Gastroesophageal sphincter (tissue), 4 donors: ENCODE results near the gene TMEM164. TPM values are rescaled to one million over a fixed set of nuclear protein-coding genes. Genes with fewer than 3 reads are reported as not detected.

Experiments
- ATAC-seq: fragments of 150-250 bp; one replicate; pipeline ENCODE4 v1.9.1; 2016; ENCODE audit warnings: mild to moderate bottlenecking, moderate library complexity
- H3K27ac ChIP-seq, 4 donors: fragments of 200-600 bp; sonication (generic) in 3 of 4; 1 replicate in 3 of 4; 2 replicates in 1 of 4; pipeline ENCODE4 v1.5.1; 2016 to 2019
- H3K27me3 ChIP-seq: fragments of 200-600 bp; sonication (generic); one replicate; pipeline ENCODE4 v1.5.1; 2019
- H3K36me3 ChIP-seq, 2 donors: fragments of 200-600 bp; sonication (generic); one replicate each; pipeline ENCODE4 v1.5.1; 2019; ENCODE audit warnings: control low read depth in 1 of 2
- H3K4me1 ChIP-seq, 3 donors: fragments of 200-600 bp; sonication (generic); 1 replicate in 2 of 3; 2 replicates in 1 of 3; pipeline ENCODE4 v1.5.1; 2016 to 2019; ENCODE audit warnings: control low read depth in 2 of 3
- H3K4me3 ChIP-seq, 2 donors: fragments of 200-600 bp; sonication (generic); one replicate each; pipeline ENCODE4 v1.5.1; 2019; ENCODE audit warnings: mild to moderate bottlenecking in 1 of 2, moderate library complexity in 1 of 2
- H3K9me3 ChIP-seq, 3 donors: fragments of 200-600 bp; sonication (generic); one replicate each; pipeline ENCODE4 v1.5.1; 2017 to 2019; ENCODE audit warnings: control low read depth in 2 of 3
- EP300 ChIP-seq: sonication (generic); formaldehyde crosslinking; IDR thresholded peaks from one replicate; pipeline ENCODE4 v1.6.1; 2017; ENCODE audit warnings: antibody characterized with exemption, mild to moderate bottlenecking
- POLR2A ChIP-seq, 2 donors: fragments of 450-650 bp; IDR thresholded peaks; one replicate each; pipeline ENCODE4 v1.6.1; 2017; ENCODE audit warnings: antibody characterized with exemption in 2 of 2, mild to moderate bottlenecking in 2 of 2, moderate library complexity in 1 of 2
- POLR2AphosphoS5 ChIP-seq: sonication (generic); formaldehyde crosslinking; IDR thresholded peaks from one replicate; pipeline ENCODE4 v1.6.1; 2017; ENCODE audit warnings: antibody characterized with exemption
- WGBS, 2 donors: methylation state at CpG; one replicate each; pipeline ENCODE4 v1.1.5; 2018; ENCODE audit warnings: low coverage in 1 of 2; 5-methylcytosine and 5-hydroxymethylcytosine counted together
- total RNA-seq, 4 donors: library from RNA; depleted of rRNA; stranded (reverse); fragments of >200 nt; gene quantifications; one replicate each; pipeline ENCODE4 v1.1.0, GENCODE V29; 2016
- TF ChIP-seq, protein P1 (sequence below), 4 experiments: fragments of 200-600 bp in 2 of 4; fragments of 450-650 bp in 2 of 4; sonication (generic) in 1 of 4; IDR thresholded peaks; one replicate each; pipeline ENCODE4 v1.5.1; 2017 to 2019; ENCODE audit warnings: antibody characterized with exemption in 4 of 4, mild to moderate bottlenecking in 2 of 4, moderate library complexity in 2 of 4

Gene TMEM164
- total RNA-seq, 4 donors from 2014 or later: 7.8 to 12.9 (median 11.7) TPM

DNA sequence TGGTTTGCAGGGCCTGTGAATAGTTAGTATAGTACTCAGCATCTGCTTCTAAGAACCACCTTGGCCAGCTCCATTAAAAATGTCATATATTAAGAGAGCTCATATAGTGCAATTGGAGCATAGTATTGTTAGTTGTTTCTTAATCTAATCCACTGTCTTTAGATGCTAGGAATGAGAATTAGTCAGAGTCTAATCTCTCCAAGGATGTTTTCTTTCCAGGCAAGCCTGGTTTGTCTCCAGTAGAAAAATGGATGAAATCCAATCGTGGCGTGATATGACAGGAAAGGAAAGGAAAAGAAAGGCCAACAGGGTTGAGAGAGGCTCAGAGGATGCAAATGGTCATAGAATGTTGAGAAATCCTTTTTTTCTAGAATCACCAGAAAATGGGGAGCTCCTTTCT, 15.0 kb upstream of the TMEM164 start:
- Histone ChIP-seq H3K27me3 (no peaks in the 10 kb centered on the region), H3K27ac (no peak overlapping the region), H3K4me1 (no peaks in the 10 kb centered on the region), H3K4me3 (no peak overlapping the region), H3K36me3 (no peaks in the 10 kb centered on the region), H3K9me3 (no peaks in the 10 kb centered on the region)
- TF ChIP-seq, protein P1, sequence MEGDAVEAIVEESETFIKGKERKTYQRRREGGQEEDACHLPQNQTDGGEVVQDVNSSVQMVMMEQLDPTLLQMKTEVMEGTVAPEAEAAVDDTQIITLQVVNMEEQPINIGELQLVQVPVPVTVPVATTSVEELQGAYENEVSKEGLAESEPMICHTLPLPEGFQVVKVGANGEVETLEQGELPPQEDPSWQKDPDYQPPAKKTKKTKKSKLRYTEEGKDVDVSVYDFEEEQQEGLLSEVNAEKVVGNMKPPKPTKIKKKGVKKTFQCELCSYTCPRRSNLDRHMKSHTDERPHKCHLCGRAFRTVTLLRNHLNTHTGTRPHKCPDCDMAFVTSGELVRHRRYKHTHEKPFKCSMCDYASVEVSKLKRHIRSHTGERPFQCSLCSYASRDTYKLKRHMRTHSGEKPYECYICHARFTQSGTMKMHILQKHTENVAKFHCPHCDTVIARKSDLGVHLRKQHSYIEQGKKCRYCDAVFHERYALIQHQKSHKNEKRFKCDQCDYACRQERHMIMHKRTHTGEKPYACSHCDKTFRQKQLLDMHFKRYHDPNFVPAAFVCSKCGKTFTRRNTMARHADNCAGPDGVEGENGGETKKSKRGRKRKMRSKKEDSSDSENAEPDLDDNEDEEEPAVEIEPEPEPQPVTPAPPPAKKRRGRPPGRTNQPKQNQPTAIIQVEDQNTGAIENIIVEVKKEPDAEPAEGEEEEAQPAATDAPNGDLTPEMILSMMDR (IDR thresholded peaks at IDR 0.05): no peak
- TF ChIP-seq POLR2AphosphoS5: no peak
- TF ChIP-seq POLR2A (IDR thresholded peaks at IDR 0.05): no peak
- no peak for TF ChIP-seq EP300
- no peak for ATAC-seq
- WGBS, 2 donors: 69% methylated on average over 2 of the region's 2 CpGs; no CpG with 5 or more reads in 1 of the 2 donors

DNA sequence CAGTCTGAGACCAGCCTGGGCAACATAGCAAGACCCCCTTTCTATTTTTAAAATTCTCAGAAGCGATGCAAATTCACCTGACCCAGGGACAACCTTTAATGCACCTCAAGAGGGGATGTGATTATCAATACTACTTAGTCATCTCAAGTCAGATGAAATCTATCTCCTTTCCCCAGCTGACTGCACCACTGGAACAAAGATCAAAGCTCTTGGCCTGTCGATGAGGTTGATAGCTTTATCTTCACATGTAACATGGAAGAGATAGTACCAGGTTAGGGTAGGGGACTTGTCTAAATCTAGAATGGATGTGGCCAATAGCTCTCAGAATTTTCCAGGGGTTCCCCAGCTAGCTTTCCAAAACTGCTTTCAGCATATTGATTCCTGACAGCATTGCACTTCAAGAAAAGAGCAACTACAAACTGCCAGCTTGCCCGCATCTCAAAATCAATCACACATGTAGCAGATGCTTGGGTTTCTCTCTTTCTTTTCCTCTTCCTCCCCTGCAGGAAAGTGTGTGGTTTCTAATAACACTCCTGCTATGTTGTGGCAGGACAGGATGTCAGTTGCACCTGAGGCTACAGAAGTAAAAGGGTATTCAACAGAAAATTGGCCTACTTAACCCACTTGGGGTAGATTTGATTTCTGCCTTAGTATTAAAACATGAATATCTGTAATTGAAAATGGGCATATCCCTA, 12.2 kb upstream of the TMEM164 start:
- Histone ChIP-seq H3K27ac (no peak overlapping the region), H3K9me3 (no peaks in the 10 kb centered on the region), H3K4me3 (no peak overlapping the region), H3K4me1 (no peaks in the 10 kb centered on the region), H3K27me3 (no peaks in the 10 kb centered on the region), H3K36me3 (no peaks in the 10 kb centered on the region)
- ATAC-seq: no peak
- 63 to 96% methylated on average over 2 to 3 of the region's 3 CpGs for WGBS, 2 donors
- TF ChIP-seq POLR2A (IDR thresholded peaks at IDR 0.05) (no peak), EP300 (no peak), POLR2AphosphoS5 (no peak)
- TF ChIP-seq, protein P1 (IDR thresholded peaks at IDR 0.05): no peak

DNA sequence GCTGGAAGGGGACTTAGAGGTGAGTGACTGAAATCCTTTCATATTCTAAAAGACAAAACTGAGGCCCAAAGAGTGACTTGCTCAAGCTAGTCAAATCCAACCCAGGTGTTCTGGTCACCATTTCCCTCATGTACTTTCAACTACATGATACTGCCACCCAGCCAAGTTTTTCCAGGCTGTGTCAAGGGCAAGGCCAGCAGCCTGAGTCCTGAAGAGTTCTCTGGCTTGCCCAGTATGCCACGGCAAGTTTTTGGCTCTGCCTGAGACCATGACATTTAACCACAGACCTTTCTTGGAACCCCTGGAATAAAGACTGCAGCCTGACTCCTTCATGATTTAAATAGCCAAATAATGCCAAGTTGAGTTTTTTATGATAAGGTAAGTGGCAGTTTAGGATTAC, 10.7 kb upstream of the TMEM164 start:
- ATAC-seq: no peak

DNA sequence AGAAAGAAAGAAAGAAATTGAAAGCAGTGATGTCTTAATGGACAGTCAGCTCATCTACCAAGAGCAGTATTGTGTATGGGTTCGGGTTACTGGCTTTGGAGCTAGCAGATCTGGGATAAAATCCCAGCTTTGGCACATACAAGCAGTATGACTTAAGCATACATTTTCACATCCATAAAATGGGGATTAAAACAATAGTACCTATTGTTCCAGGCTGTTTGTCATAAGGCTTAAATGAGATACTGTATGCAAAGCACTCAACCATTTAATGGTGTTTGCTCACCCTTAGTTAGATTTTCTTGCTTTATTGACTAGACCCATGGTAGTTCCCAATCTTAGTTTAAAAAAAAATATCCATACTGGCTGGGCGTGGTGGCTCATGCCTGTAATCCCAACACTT, 7.8 kb upstream of the TMEM164 start:
- WGBS, 2 donors: 80 to 100% methylated on average over 1 of the region's 2 CpGs
- H3K27me3 ChIP-seq: no peaks in the 10 kb centered on the region
- TF ChIP-seq EP300: no peak
- TF ChIP-seq, protein P1 (IDR thresholded peaks at IDR 0.05): no peak
- no peak for TF ChIP-seq POLR2AphosphoS5
- no peak for TF ChIP-seq POLR2A (IDR thresholded peaks at IDR 0.05)
- no peak for ATAC-seq
- no peaks in the 10 kb centered on the region for H3K36me3 ChIP-seq
- H3K27ac ChIP-seq: no peak overlapping the region
- H3K9me3 ChIP-seq: no peaks in the 10 kb centered on the region
- H3K4me1 ChIP-seq: no peaks in the 10 kb centered on the region
- H3K4me3 ChIP-seq: no peak overlapping the region

More for the DNA sequence above, 10.7 kb upstream of the TMEM164 start:
- Histone ChIP-seq H3K27me3 (no peaks in the 10 kb centered on the region), H3K36me3 (no peaks in the 10 kb centered on the region), H3K9me3 (no peaks in the 10 kb centered on the region), H3K4me3 (no peak overlapping the region), H3K4me1 (no peaks in the 10 kb centered on the region), H3K27ac (no peak overlapping the region)
- WGBS, 2 donors: no CpG with 5 or more reads among the region's 1 CpG
- TF ChIP-seq POLR2AphosphoS5: no peak
- TF ChIP-seq POLR2A (IDR thresholded peaks at IDR 0.05): no peak
- TF ChIP-seq, protein P1 (IDR thresholded peaks at IDR 0.05): no peak
- TF ChIP-seq EP300: no peak

DNA sequence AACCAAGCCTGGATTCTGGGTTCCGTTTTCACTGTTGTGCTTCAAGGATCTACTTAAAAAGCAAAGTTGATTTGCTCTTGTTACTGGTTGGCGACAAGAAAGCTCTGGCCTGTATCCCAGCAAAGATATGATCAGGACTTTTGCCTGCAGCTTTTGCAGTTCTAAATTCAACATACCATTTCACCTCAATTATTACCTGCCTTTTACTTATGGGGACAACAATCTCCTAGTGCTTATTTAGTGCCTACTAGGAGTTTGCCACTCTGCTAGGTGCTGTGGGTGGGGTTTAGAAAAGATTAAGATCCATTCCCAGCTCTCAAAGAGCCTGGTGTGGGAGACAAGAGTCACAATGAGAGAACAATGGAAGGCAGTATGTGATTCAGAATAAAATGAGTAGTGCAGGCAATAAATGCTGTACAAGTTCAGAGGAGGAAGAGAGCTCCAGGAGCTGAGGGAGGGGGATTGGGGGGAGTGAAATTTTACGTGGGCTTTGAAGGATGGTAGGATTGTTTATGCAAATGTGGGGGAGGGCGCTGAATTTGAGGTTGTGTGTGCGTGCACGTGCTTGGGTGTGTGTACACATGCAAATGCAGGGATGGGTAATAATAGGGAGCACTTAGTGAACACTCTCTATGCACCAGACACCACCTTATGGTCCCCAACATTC, 5.0 kb upstream of the TMEM164 start:
- 34 to 49% methylated on average over 4 of the region's 6 CpGs for WGBS, 2 donors
- no peak overlapping the region for H3K4me3 ChIP-seq
- H3K27me3 ChIP-seq: no peaks in the 10 kb centered on the region
- no peak for ATAC-seq
- H3K4me1 ChIP-seq: peaks cover 0 to 8% (median 0%) of the 10 kb centered on the region in 3 donors
- H3K27ac ChIP-seq: no peak overlapping the region
- no peaks in the 10 kb centered on the region for H3K36me3 ChIP-seq
- TF ChIP-seq, protein P1 (IDR thresholded peaks at IDR 0.05): no peak
- TF ChIP-seq POLR2A (IDR thresholded peaks at IDR 0.05): no peak
- TF ChIP-seq EP300: no peak
- no peak for TF ChIP-seq POLR2AphosphoS5
- H3K9me3 ChIP-seq: no peaks in the 10 kb centered on the region
